GM12801 (cell line): ENCODE measurements around the gene ITFG1.

ENCODE experiments used
- TF ChIP-seq, protein P1 (sequence below): IDR thresholded peaks from one replicate; pipeline ENCODE4 v1.5.1; 2011; ENCODE audit warnings: control low read depth; ENCODE audit not compliant: insufficient read length; ENCODE audit errors: extremely low read depth

The ITFG1 gene

DNA sequence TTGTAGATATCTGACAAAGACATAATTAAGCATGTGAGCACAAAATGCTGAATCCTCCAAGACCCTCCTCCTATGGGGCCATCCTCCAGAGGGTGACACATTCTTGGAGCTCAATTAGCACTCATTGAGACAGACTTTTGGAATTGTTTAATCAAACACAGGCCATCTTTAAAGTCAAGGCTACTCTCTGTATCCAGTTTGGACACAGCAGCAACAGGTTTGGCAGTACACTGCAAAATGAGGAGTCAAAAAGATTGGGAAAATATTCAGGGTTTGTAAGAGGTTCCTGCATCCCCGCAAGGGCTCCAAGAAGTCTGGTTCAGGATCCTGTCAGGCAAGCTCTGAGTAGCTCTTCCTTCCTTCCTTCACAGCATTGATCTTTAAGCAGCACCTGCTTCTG lies 1.3 kb downstream of the ITFG1 start:
- TF ChIP-seq, protein P1, sequence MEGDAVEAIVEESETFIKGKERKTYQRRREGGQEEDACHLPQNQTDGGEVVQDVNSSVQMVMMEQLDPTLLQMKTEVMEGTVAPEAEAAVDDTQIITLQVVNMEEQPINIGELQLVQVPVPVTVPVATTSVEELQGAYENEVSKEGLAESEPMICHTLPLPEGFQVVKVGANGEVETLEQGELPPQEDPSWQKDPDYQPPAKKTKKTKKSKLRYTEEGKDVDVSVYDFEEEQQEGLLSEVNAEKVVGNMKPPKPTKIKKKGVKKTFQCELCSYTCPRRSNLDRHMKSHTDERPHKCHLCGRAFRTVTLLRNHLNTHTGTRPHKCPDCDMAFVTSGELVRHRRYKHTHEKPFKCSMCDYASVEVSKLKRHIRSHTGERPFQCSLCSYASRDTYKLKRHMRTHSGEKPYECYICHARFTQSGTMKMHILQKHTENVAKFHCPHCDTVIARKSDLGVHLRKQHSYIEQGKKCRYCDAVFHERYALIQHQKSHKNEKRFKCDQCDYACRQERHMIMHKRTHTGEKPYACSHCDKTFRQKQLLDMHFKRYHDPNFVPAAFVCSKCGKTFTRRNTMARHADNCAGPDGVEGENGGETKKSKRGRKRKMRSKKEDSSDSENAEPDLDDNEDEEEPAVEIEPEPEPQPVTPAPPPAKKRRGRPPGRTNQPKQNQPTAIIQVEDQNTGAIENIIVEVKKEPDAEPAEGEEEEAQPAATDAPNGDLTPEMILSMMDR, result no peak

GRCh38 chr16:47458331-47458730 lies 2.5 kb downstream of the ITFG1 start:
- TF ChIP-seq, protein P1, result no peak

GRCh38 chr16:47449788-47450187 lies 11.1 kb downstream of the ITFG1 start:
- TF ChIP-seq, protein P1, result no peak

DNA sequence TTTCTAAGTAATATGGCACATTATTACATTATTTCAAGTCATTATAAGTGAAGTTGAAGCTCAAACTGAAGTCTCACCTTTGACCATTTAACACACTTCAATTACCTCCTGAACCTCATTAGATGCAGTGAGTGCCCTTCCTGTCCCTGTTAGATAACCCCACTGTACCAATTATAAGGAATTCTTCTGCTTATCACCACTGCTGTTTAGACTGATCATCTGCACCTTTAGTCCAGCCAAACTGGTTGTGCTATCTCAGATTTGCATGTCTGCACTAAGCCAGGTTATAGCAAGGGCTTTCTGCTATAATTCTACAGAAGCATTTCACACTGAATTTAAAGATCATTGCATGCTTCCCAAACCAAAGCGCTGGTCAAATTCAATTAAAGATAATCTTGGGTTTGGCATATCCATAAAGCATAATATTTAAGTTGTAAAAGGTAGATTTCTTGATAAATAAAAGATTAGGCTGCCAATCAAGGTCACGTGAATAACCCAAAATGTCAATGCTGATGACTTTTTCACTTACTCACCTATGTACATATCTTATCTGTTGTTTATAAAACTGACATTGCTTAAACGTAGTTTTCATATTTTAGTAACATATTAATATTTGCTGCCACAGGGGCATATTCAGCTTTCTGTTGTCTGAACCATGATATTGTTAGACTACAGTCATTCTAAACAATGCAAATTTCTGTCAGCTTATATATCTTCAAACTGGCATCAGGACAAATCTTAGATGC lies 11.9 kb downstream of the ITFG1 start:
- TF ChIP-seq, protein P1, result no peak

- TF ChIP-seq, protein P1, result no peak
These were observed 14.4 kb downstream of the ITFG1 start for GRCh38 chr16:47446431-47446830.

GRCh38 chr16:47431960-47432359 lies 28.9 kb downstream of the ITFG1 start:
- TF ChIP-seq, protein P1, result no peak

DNA sequence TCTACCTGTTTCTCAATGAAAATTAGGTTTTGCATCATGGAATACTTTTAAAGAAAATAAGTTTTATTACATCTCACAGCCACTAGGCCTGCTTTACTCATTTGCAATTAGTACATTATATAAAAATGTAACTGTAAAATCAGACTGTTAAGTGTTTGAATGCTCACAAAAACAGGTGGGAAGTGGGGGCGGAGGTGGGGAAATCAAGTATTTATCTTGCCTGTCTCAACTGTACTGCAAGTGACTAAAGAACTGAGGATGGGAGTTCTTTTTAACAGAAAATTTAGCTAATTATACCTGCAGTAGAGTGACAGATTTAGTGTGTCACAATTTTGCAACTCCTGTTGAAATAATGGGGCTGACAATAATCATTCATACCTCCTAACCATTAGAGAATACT lies 34.1 kb downstream of the ITFG1 start:
- TF ChIP-seq, protein P1, result no peak
